ENCODE data around the gene LDLRAD4. TPM values are rescaled to one million over a fixed set of nuclear protein-coding genes. Genes with fewer than 3 reads are reported as not detected.

Gene LDLRAD4
- total RNA-seq, 1 donor = under 0.01 TPM

GRCh38 chr18:13271302-13271911, 52.8 kb downstream of the LDLRAD4 start:
- Histone ChIP-seq H3K36me3 (ENCODE audit: insufficient read depth, low read length) (no peaks in the 10 kb centered on the region), H3K9me3 (ENCODE audit: low read depth, low read length) (no peaks in the 10 kb centered on the region), H4K20me1 (ENCODE audit: insufficient read depth, low read length) (no peaks in the 10 kb centered on the region), H2AFZ (ENCODE audit: low read length) (no peak overlapping the region), H3K4me2 (ENCODE audit: insufficient read depth, low read length) (no peak overlapping the region), H3K79me2 (ENCODE audit: insufficient read depth, low read length) (no peaks in the 10 kb centered on the region), H3K4me3 (ENCODE audit: insufficient read depth, low read length) (no peak overlapping the region), H3K4me1 (ENCODE audit: insufficient read depth, low read length) (no peaks in the 10 kb centered on the region), H3K27ac (ENCODE audit: low read depth, low read length) (no peak overlapping the region), H3K27me3 (ENCODE audit: insufficient read depth, low read length) (peaks cover 5% of the 10 kb centered on the region)
- DNase-seq (ENCODE audit: insufficient read length, low spot score, missing footprints) = no peak
- TF ChIP-seq, protein P1, sequence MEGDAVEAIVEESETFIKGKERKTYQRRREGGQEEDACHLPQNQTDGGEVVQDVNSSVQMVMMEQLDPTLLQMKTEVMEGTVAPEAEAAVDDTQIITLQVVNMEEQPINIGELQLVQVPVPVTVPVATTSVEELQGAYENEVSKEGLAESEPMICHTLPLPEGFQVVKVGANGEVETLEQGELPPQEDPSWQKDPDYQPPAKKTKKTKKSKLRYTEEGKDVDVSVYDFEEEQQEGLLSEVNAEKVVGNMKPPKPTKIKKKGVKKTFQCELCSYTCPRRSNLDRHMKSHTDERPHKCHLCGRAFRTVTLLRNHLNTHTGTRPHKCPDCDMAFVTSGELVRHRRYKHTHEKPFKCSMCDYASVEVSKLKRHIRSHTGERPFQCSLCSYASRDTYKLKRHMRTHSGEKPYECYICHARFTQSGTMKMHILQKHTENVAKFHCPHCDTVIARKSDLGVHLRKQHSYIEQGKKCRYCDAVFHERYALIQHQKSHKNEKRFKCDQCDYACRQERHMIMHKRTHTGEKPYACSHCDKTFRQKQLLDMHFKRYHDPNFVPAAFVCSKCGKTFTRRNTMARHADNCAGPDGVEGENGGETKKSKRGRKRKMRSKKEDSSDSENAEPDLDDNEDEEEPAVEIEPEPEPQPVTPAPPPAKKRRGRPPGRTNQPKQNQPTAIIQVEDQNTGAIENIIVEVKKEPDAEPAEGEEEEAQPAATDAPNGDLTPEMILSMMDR (IDR thresholded peaks at IDR 0.05; ENCODE audit: extremely low read depth, low read depth, low read length) = no peak

GRCh38 chr18:13272416-13272815, 53.9 kb downstream of the LDLRAD4 start:
- no peaks in the 10 kb centered on the region for H3K36me3 ChIP-seq (ENCODE audit: insufficient read depth, low read length)
- no peaks in the 10 kb centered on the region for H3K4me1 ChIP-seq (ENCODE audit: insufficient read depth, low read length)
- TF ChIP-seq, protein P1 (IDR thresholded peaks at IDR 0.05; ENCODE audit: extremely low read depth, low read depth, low read length) = no peak
- no peaks in the 10 kb centered on the region for H4K20me1 ChIP-seq (ENCODE audit: insufficient read depth, low read length)
- H3K9me3 ChIP-seq (ENCODE audit: low read depth, low read length) = no peaks in the 10 kb centered on the region
- H3K27me3 ChIP-seq (ENCODE audit: insufficient read depth, low read length) = no peaks in the 10 kb centered on the region
- H3K4me3 ChIP-seq (ENCODE audit: insufficient read depth, low read length) = no peak overlapping the region
- no peak for DNase-seq (ENCODE audit: insufficient read length, low spot score, missing footprints)
- H3K79me2 ChIP-seq (ENCODE audit: insufficient read depth, low read length) = no peaks in the 10 kb centered on the region
- H2AFZ ChIP-seq (ENCODE audit: low read length) = no peak overlapping the region
- H3K27ac ChIP-seq (ENCODE audit: low read depth, low read length) = no peak overlapping the region
- no peak overlapping the region for H3K4me2 ChIP-seq (ENCODE audit: insufficient read depth, low read length)

GRCh38 chr18:13273800-13274199, 55.2 kb downstream of the LDLRAD4 start:
- no peak overlapping the region for H3K4me3 ChIP-seq (ENCODE audit: insufficient read depth, low read length)
- no peaks in the 10 kb centered on the region for H3K4me1 ChIP-seq (ENCODE audit: insufficient read depth, low read length)
- H3K4me2 ChIP-seq (ENCODE audit: insufficient read depth, low read length) = no peak overlapping the region
- no peak for DNase-seq (ENCODE audit: insufficient read length, low spot score, missing footprints)
- no peaks in the 10 kb centered on the region for H4K20me1 ChIP-seq (ENCODE audit: insufficient read depth, low read length)
- H2AFZ ChIP-seq (ENCODE audit: low read length) = no peak overlapping the region
- no peak overlapping the region for H3K27ac ChIP-seq (ENCODE audit: low read depth, low read length)
- TF ChIP-seq, protein P1 (IDR thresholded peaks at IDR 0.05; ENCODE audit: extremely low read depth, low read depth, low read length) = no peak
- H3K79me2 ChIP-seq (ENCODE audit: insufficient read depth, low read length) = no peaks in the 10 kb centered on the region
- no peaks in the 10 kb centered on the region for H3K36me3 ChIP-seq (ENCODE audit: insufficient read depth, low read length)
- no peaks in the 10 kb centered on the region for H3K9me3 ChIP-seq (ENCODE audit: low read depth, low read length)
- no peaks in the 10 kb centered on the region for H3K27me3 ChIP-seq (ENCODE audit: insufficient read depth, low read length)

- no peak overlapping the region for H3K4me3 ChIP-seq (ENCODE audit: insufficient read depth, low read length)
- no peak overlapping the region for H3K4me2 ChIP-seq (ENCODE audit: insufficient read depth, low read length)
- no peak overlapping the region for H3K27ac ChIP-seq (ENCODE audit: low read depth, low read length)
- no peak overlapping the region for H2AFZ ChIP-seq (ENCODE audit: low read length)
- no peak for DNase-seq (ENCODE audit: insufficient read length, low spot score, missing footprints)
- TF ChIP-seq, protein P1 (IDR thresholded peaks at IDR 0.05; ENCODE audit: extremely low read depth, low read depth, low read length) = no peak
- no peaks in the 10 kb centered on the region for H3K36me3 ChIP-seq (ENCODE audit: insufficient read depth, low read length)
- H4K20me1 ChIP-seq (ENCODE audit: insufficient read depth, low read length) = no peaks in the 10 kb centered on the region
- no peaks in the 10 kb centered on the region for H3K9me3 ChIP-seq (ENCODE audit: low read depth, low read length)
- H3K79me2 ChIP-seq (ENCODE audit: insufficient read depth, low read length) = no peaks in the 10 kb centered on the region
- H3K4me1 ChIP-seq (ENCODE audit: insufficient read depth, low read length) = no peaks in the 10 kb centered on the region
- no peaks in the 10 kb centered on the region for H3K27me3 ChIP-seq (ENCODE audit: insufficient read depth, low read length)
These were observed 56.5 kb downstream of the LDLRAD4 start for GRCh38 chr18:13275075-13275474.
